ENCODE measurements around the gene ACTR6. TPM values are rescaled to one million over a fixed set of nuclear protein-coding genes. Genes with fewer than 3 reads are reported as not detected.
"Not testable (repeated sequence)": the region's sequence is repeated elsewhere in the genome, so short reads cannot be mapped to it uniquely, and the experiment has no call there.

The ACTR6 gene
- total RNA-seq, 3 donors from 2014 or later, result 11.2 to 33.5 (median 21.0) TPM

DNA sequence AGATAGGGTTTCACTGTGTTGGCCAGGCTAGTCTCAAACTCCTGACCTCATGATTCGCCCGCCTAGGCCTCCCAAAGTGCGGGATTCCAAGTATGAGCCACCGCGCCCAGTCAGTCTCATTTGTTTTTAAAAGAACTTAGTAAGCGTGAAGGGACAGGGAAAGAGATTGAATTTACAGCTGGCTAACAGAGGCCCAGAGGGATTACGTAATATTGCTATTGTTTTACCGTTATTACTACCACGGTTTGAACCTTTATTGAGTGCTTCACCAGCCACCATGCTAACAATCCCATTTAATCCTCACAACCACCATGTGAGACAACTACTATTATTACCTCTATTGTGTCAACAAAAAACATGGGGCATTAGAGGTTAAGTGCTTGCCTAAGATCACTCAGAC is 31.3 kb upstream of the ACTR6 start:
- intact Hi-C loops (cut with DNase I; ENCODE audit: low total_unique reads), result no loop called here
- Histone ChIP-seq H3K27ac (no peak overlapping the region), H3K27me3 (no peaks in the 10 kb centered on the region), H3K36me3 (no peaks in the 10 kb centered on the region), H3K4me3 (no peak overlapping the region), H3K9me3 (no peaks in the 10 kb centered on the region), H3K4me1 (peaks cover 0 to under 1% of the 10 kb centered on the region in 2 donors)
- no peak for DNase-seq (ENCODE audit: low spot score in 2 of 2)
- no peak for TF ChIP-seq POLR2AphosphoS5 (IDR thresholded peaks at IDR 0.05)
- no peak for TF ChIP-seq POLR2A (IDR thresholded peaks at IDR 0.05)
- TF ChIP-seq, protein P1, sequence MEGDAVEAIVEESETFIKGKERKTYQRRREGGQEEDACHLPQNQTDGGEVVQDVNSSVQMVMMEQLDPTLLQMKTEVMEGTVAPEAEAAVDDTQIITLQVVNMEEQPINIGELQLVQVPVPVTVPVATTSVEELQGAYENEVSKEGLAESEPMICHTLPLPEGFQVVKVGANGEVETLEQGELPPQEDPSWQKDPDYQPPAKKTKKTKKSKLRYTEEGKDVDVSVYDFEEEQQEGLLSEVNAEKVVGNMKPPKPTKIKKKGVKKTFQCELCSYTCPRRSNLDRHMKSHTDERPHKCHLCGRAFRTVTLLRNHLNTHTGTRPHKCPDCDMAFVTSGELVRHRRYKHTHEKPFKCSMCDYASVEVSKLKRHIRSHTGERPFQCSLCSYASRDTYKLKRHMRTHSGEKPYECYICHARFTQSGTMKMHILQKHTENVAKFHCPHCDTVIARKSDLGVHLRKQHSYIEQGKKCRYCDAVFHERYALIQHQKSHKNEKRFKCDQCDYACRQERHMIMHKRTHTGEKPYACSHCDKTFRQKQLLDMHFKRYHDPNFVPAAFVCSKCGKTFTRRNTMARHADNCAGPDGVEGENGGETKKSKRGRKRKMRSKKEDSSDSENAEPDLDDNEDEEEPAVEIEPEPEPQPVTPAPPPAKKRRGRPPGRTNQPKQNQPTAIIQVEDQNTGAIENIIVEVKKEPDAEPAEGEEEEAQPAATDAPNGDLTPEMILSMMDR (IDR thresholded peaks at IDR 0.05), result no peak

DNA sequence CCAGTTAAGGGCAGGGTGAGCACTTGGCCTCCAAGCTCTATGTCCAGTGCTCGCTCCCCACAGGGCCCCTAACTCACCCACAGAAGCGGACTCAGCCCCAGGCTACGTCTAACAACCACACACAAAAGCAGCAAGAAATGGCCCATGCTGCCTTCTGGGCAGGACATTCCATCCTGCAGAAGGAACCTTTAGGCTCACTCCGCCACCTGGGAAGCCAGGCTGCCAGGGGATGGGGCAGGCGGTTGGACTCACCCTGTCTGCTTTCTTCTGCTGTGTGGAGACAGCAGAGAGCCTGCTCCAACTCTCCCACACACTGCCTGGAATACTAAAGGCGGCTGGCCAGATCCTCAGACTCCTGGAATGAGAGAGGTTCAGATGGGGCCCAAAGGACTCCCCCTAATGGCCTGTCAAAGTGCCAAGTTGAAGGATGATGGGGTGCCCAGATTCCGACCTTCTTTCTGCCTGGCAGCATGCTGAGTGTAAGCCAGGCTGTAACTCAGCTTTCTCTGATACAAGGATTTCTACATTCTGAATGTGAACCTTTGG is 30.2 kb upstream of the ACTR6 start:
- no peaks in the 10 kb centered on the region for H3K4me1 ChIP-seq
- no peak overlapping the region for H3K27ac ChIP-seq
- no peaks in the 10 kb centered on the region for H3K36me3 ChIP-seq
- no peaks in the 10 kb centered on the region for H3K27me3 ChIP-seq
- H3K4me3 ChIP-seq, result no peak overlapping the region
- intact Hi-C loops (cut with DNase I; ENCODE audit: low total_unique reads), result no loop called here
- no peak for DNase-seq (ENCODE audit: low spot score in 2 of 2)
- TF ChIP-seq, protein P1 (IDR thresholded peaks at IDR 0.05), result no peak
- no peak for TF ChIP-seq POLR2A (IDR thresholded peaks at IDR 0.05)
- TF ChIP-seq POLR2AphosphoS5 (IDR thresholded peaks at IDR 0.05), result no peak
- no peaks in the 10 kb centered on the region for H3K9me3 ChIP-seq

DNA sequence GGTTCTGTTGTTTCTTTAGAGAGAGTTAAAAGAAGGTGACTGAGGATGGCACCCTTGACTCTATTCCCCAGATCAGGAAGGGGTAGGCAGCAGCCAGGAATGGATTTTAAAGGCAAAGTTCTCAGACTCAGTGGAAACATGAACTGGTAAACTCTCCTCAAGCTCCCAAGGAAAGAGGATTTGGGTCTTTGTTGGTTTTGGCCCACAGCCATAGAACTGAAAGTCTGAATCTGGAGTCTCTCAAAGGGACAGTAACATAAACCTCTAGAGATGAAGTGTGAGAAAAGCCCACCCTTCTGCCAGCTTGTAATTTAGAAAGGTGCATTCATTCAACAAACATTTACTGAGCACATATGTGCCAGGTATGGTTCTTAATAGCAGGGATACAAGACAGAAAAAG is 29.4 kb upstream of the ACTR6 start:
- TF ChIP-seq POLR2A (IDR thresholded peaks at IDR 0.05) (no peak), POLR2AphosphoS5 (IDR thresholded peaks at IDR 0.05) (no peak)
- TF ChIP-seq, protein P1 (IDR thresholded peaks at IDR 0.05), result no peak

DNA sequence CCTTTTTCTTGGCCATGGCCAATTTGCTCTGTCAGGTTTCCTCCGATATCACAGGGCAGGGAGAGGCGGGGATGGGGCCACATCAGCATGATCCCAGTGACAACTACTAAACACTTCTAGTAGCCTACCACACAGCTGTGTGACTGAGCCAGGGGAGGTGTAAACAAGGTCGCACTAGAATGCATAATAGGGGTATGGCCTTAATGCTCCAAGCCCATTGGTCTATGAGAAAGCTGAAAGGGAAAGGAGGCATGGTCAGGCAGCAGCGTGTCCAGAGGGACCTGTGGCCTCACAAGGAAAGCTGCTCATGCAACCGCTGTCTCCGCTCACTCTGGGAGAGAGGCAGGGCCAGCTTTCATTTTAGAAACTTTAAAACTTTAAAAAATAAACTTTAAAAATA is 27.5 kb upstream of the ACTR6 start:
- no peaks in the 10 kb centered on the region for H3K9me3 ChIP-seq
- no peaks in the 10 kb centered on the region for H3K27me3 ChIP-seq
- TF ChIP-seq POLR2A (IDR thresholded peaks at IDR 0.05) (no peak), POLR2AphosphoS5 (IDR thresholded peaks at IDR 0.05) (no peak)
- TF ChIP-seq, protein P1 (IDR thresholded peaks at IDR 0.05), result no peak
- intact Hi-C loops (cut with DNase I; ENCODE audit: low total_unique reads), result no loop called here
- no peak overlapping the region for H3K4me3 ChIP-seq
- DNase-seq (ENCODE audit: low spot score in 2 of 2), result no peak
- no peak overlapping the region for H3K27ac ChIP-seq
- H3K36me3 ChIP-seq, result no peaks in the 10 kb centered on the region
- no peaks in the 10 kb centered on the region for H3K4me1 ChIP-seq

More for the DNA sequence above, 29.4 kb upstream of the ACTR6 start:
- Histone ChIP-seq H3K9me3 (no peaks in the 10 kb centered on the region), H3K4me1 (no peaks in the 10 kb centered on the region), H3K27ac (no peak overlapping the region), H3K36me3 (no peaks in the 10 kb centered on the region), H3K4me3 (no peak overlapping the region), H3K27me3 (no peaks in the 10 kb centered on the region)
- intact Hi-C loops (cut with DNase I; ENCODE audit: low total_unique reads), result no loop called here
- DNase-seq (ENCODE audit: low spot score in 2 of 2), result no peak

DNA sequence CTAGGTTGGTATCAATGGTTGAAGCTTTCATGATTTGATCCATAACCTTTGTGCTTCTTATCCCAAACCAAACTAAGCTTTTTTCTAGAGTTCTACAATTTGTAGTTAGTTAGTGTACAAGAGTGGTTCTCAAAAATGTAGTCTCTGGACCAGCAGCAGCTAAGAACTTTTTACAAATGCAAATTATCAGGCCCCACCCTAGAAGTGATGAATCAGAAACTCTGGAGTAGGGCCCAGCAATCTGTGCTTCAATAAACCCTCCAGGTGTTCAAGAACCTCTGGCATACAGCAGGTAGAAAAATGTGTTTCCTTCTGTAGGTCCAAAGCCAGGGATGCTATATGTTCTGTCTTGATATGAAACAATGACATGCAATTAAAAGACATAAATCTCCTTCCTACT is 26.1 kb upstream of the ACTR6 start:
- Histone ChIP-seq H3K36me3 (no peaks in the 10 kb centered on the region), H3K4me3 (no peak overlapping the region), H3K27me3 (no peaks in the 10 kb centered on the region), H3K27ac (no peak overlapping the region), H3K4me1 (no peaks in the 10 kb centered on the region), H3K9me3 (no peaks in the 10 kb centered on the region)
- no peak for DNase-seq (ENCODE audit: low spot score in 2 of 2)
- intact Hi-C loops (cut with DNase I; ENCODE audit: low total_unique reads), result no loop called here
- TF ChIP-seq POLR2AphosphoS5 (IDR thresholded peaks at IDR 0.05) (no peak), POLR2A (IDR thresholded peaks at IDR 0.05) (no peak)
- TF ChIP-seq, protein P1 (IDR thresholded peaks at IDR 0.05), result no peak

DNA sequence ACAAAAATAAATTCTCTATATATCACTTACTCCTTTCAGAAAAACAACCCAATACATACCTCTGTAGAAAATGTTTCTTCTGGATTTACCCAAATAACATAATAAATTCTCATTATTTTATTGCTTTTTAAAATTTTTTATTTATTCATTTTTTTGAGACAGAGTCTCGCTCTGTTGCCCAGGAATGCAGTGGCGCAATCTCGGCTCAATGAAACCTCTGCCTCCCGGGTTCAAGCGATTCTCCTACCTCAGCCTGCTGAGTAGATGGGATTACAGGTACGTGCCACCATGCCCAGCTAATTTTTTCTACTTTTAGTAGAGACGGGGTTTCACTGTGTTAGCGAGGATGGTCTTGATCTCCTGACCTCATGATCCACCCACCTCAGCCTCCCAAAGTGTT is 24.1 kb upstream of the ACTR6 start:
- H3K4me3 ChIP-seq; H3K27ac ChIP-seq; H3K4me1 ChIP-seq; intact Hi-C loops (cut with DNase I; ENCODE audit: low total_unique reads); H3K27me3 ChIP-seq; DNase-seq (ENCODE audit: low spot score in 2 of 2); H3K9me3 ChIP-seq; H3K36me3 ChIP-seq: not testable (repeated sequence)

All from breast epithelium (tissue), 4 donors.